ENCODE data around the gene ITPR1.

GRCh38 chr3:4546346-4547178 lies 53.4 kb downstream of the ITPR1 start:
- TF ChIP-seq CTCF (IDR thresholded peaks at IDR 0.05; ENCODE audit: insufficient read depth, low read length) (no peak), REST (IDR thresholded peaks at IDR 0.05; ENCODE audit: insufficient replicate concordance, low read depth) (no peak), POLR2AphosphoS5 (IDR thresholded peaks at IDR 0.05; ENCODE audit: low read depth) (no peak), GABPA (IDR thresholded peaks at IDR 0.05; ENCODE audit: low read depth) (no peak), SPI1 (IDR thresholded peaks at IDR 0.05; ENCODE audit: borderline replicate concordance, low read depth) (no peak)

All from HL-60 (cell line).